ENCODE results near the gene TP73.

GRCh38 chr1:3716351-3716750 is 64.0 kb downstream of the TP73 start:
- TF ChIP-seq GATA2 (IDR thresholded peaks at IDR 0.05; ENCODE audit: low read depth, low read length) (no peak), GATA3 (IDR thresholded peaks at IDR 0.05; ENCODE audit: low read depth, low read length) (no peak)

All from SH-SY5Y (cell line).